ENCODE data around the gene P2RY6. TPM values are rescaled to one million over a fixed set of nuclear protein-coding genes. Genes with fewer than 3 reads are reported as not detected.

The P2RY6 gene, protein sequence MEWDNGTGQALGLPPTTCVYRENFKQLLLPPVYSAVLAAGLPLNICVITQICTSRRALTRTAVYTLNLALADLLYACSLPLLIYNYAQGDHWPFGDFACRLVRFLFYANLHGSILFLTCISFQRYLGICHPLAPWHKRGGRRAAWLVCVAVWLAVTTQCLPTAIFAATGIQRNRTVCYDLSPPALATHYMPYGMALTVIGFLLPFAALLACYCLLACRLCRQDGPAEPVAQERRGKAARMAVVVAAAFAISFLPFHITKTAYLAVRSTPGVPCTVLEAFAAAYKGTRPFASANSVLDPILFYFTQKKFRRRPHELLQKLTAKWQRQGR
- total RNA-seq (ENCODE audit: unreplicated experiment) = 0.74 TPM
- long read RNA-seq, partial matches to known transcripts = 2 of 2 reads
- long read RNA-seq, other reads (novel, unspliced or antisense) = 0 of 2 reads

DNA sequence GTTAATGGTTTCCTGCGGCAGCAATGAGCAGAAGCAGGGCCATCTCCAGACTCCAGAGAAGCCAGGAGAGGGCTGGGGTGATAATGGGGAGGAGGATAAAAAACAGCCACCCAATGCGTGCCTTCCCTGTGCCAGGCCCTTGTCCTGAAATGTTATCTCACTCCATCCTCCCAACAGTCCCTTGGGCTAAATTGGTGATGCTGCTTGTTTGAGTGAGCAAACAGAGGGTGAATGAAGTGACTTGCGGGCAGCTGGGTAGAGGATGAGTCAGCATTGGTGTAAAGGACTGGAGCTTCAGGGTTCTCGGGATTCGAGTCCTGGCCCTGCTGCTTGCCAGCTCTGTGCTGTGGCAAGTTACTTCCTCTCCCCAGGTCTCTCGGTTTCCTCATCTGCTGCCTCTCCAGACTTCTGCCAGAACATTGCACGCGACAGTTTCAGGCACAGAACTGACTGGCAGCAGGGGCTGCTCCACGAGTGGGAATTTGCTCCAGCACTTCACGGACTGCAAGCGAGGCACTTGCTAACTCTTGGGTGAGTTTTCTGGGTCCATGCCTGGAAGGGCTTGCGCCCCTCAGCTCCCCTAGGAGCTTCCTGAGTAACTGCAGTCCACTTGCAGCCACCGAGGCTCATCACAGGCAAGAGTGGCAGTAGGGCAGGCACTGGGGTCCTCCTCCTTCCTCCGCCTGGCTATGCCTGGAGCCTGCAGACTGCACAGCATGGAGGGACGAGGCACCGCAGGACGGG lies at the start of gene P2RY6:
Gene P2RY6, plus strand, starts transcription at position 403 of the 744 bp plus-strand sequence. CDS start 24,181 bp downstream, outside the sequence.
- peaks cover 9% of the 10 kb centered on the region for H3K27me3 Mint-ChIP-seq (ENCODE audit: unreplicated experiment)
- no peak within 1 kb of the TSS for H3K27ac Mint-ChIP-seq (ENCODE audit: unreplicated experiment)
- H3K9me3 Mint-ChIP-seq (ENCODE audit: unreplicated experiment) = no peaks in the 10 kb centered on the region
- H3K4me1 Mint-ChIP-seq (ENCODE audit: unreplicated experiment) = peaks cover 24% of the 10 kb centered on the region
- H3K36me3 Mint-ChIP-seq (ENCODE audit: low read depth, unreplicated experiment) = no peaks in the 10 kb centered on the region
- TF ChIP-seq, protein P1, sequence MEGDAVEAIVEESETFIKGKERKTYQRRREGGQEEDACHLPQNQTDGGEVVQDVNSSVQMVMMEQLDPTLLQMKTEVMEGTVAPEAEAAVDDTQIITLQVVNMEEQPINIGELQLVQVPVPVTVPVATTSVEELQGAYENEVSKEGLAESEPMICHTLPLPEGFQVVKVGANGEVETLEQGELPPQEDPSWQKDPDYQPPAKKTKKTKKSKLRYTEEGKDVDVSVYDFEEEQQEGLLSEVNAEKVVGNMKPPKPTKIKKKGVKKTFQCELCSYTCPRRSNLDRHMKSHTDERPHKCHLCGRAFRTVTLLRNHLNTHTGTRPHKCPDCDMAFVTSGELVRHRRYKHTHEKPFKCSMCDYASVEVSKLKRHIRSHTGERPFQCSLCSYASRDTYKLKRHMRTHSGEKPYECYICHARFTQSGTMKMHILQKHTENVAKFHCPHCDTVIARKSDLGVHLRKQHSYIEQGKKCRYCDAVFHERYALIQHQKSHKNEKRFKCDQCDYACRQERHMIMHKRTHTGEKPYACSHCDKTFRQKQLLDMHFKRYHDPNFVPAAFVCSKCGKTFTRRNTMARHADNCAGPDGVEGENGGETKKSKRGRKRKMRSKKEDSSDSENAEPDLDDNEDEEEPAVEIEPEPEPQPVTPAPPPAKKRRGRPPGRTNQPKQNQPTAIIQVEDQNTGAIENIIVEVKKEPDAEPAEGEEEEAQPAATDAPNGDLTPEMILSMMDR (IDR thresholded peaks at IDR 0.05; ENCODE audit: unreplicated experiment) = no peak
- H3K4me3 Mint-ChIP-seq (ENCODE audit: unreplicated experiment) = no peak within 1 kb of the TSS
- DNase-seq (ENCODE audit: low spot score) = no peak

DNA sequence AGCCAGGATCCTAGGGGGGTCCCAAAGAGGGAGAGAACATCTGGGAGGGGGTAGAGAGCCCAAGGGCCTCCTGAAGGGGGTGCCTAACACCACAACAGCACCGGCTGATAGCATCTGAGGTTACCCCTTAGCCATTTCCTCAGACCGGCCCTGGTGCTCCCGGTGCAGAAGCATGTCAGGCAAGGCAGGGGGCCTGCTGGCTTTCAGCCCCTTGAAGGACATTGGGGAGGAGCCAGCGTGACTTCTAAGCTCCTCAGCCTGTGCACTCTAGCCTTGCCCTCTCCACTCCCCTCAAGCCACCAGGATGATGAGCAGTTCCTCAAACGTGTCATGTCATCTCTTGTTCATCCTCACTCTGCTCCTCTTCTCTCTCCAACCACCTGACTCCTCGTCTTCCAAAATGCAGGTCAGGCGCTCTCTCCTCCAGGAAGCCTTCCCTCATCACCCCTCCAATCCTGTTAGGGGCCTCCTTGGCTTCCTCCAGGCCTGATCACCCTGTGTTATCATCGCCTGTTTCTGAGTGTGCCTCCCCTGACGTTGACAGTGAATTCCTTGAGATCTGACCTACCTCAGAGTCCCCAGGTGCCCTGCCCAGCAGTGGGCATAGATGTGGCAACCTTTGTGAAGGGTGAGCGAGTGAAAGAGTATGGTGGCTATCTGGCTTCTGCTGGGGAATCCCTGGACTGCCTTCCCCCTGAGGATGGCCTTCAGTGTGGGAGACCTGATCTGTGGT lies 48.0 kb upstream of the P2RY6 start:
- Mint-ChIP-seq H3K27me3 (ENCODE audit: unreplicated experiment) (peaks cover 14% of the 10 kb centered on the region), H3K4me1 (ENCODE audit: unreplicated experiment) (peaks cover 12% of the 10 kb centered on the region), H3K4me3 (ENCODE audit: unreplicated experiment) (no peak overlapping the region), H3K36me3 (ENCODE audit: low read depth, unreplicated experiment) (no peaks in the 10 kb centered on the region), H3K9me3 (ENCODE audit: unreplicated experiment) (no peaks in the 10 kb centered on the region), H3K27ac (ENCODE audit: unreplicated experiment) (no peak overlapping the region)
- DNase-seq (ENCODE audit: low spot score) = no peak
- TF ChIP-seq, protein P1 (IDR thresholded peaks at IDR 0.05; ENCODE audit: unreplicated experiment) = no peak

DNA sequence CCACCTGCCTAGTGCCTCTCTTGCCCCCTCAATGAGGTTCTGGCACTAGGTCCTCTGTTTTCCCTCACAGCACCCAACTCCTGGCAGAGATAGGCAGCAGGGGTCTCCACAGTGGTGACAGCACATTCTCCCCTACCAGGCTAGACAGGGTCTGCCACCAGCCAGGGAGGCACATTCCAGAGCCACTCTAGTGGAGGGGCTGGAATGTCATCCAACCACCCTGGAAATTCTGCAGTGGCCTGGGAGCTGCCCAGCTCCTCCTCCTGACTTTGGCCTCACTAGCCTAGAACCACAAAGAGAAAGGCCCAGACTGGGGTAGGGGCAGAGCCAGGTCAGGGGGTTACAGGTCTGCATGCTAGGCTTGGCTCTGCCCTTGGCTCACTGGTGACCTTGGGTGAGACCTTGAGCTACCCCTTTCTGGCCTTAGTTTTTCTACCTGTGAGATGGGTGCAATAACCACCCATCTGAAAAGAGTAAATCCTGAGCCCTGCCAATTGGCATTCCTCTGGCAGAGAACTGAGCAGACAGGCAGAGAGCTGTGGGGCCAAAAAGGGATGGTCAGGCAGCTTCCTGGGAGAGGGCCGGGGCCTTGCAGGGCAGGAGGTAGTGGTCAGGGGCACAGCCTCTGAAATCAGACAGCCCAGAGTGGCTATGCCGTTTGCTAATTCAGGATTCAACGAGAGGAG lies 47.0 kb upstream of the P2RY6 start:
- Mint-ChIP-seq H3K4me3 (ENCODE audit: unreplicated experiment) (no peak overlapping the region), H3K27ac (ENCODE audit: unreplicated experiment) (peak overlapping the region; percentile 3), H3K36me3 (ENCODE audit: low read depth, unreplicated experiment) (no peaks in the 10 kb centered on the region), H3K9me3 (ENCODE audit: unreplicated experiment) (no peaks in the 10 kb centered on the region), H3K4me1 (ENCODE audit: unreplicated experiment) (peaks cover 16% of the 10 kb centered on the region), H3K27me3 (ENCODE audit: unreplicated experiment) (peaks cover 8% of the 10 kb centered on the region)
- TF ChIP-seq, protein P1 (IDR thresholded peaks at IDR 0.05; ENCODE audit: unreplicated experiment) = no peak
- no peak for DNase-seq (ENCODE audit: low spot score)

DNA sequence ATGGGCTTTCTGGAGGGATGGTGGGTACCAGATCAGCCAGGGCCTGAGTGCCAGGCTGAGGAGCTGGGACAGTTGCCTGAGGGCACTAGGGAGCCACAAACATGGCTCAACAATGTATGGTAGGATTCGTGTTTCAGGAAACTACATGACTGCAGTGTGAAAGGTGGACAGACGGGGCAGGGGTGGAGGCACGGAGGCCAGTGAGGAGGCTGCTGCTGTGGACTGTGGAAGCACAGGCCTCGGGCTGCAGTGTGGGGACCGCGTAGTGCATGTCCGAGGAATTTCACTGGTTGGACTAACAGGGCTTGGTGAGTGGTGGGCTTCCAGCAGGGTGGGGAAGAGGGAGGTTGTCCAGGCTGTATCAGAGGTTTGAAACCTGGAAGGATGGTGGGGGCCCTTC lies 46.3 kb upstream of the P2RY6 start:
- Mint-ChIP-seq H3K36me3 (ENCODE audit: low read depth, unreplicated experiment) (no peaks in the 10 kb centered on the region), H3K4me3 (ENCODE audit: unreplicated experiment) (no peak overlapping the region), H3K27ac (ENCODE audit: unreplicated experiment) (peak overlapping the region; percentile 3), H3K4me1 (ENCODE audit: unreplicated experiment) (peaks cover 16% of the 10 kb centered on the region), H3K9me3 (ENCODE audit: unreplicated experiment) (no peaks in the 10 kb centered on the region), H3K27me3 (ENCODE audit: unreplicated experiment) (peaks cover 10% of the 10 kb centered on the region)
- DNase-seq (ENCODE audit: low spot score) = no peak
- TF ChIP-seq, protein P1 (IDR thresholded peaks at IDR 0.05; ENCODE audit: unreplicated experiment) = no peak
